Measurements from ENCODE around the gene COX4I1. TPM values are rescaled to one million over a fixed set of nuclear protein-coding genes. Genes with fewer than 3 reads are reported as not detected.

Gene COX4I1
- total RNA-seq, 2 donors from 2014 or later, result 1,590 to 1,597 TPM

DNA sequence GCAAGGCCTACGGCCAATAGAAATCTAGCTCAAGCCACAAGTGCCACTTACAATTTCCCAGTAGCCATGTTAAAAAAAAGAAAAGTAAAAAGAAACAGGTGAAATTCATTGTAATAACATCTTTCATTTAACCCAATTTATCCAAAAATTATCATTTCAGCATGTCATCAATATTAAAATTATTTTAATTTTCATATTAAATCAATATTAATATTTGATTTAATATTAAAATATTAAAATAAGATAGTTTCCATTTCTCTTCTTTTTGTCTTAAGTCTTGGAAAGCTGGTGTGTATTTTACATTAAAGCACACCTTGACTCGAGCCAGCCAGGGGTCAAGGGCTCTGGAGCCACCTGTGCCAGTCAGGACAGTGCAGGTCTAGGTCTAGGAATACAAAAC lies 35.9 kb upstream of the COX4I1 start:
- intact Hi-C loops (cut with DNase I), result no loop called here
- DNase-seq (no peak), ATAC-seq (no peak)

DNA sequence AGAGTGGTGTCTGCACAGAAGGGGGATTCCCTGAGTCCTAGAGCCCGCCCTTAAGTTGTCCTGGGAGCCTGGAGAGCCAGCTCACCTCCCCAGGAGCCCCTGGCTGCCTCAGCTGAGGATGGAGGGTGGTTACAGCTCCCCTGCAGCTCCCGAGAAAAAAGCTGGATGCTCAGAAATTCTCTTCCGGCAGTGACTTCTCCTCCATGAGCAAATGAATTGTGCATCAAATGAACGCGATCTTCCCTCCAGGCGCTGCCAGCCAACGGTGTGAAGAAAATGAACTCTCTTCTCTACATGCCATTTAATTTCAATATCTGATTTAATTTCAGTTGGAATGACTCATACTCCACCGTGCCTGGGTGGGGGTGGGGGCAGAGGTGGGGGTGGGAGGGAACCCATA lies 34.3 kb upstream of the COX4I1 start:
- intact Hi-C loops (cut with DNase I), result no loop called here
- DNase-seq, result no peak
- ATAC-seq, result no peak

DNA sequence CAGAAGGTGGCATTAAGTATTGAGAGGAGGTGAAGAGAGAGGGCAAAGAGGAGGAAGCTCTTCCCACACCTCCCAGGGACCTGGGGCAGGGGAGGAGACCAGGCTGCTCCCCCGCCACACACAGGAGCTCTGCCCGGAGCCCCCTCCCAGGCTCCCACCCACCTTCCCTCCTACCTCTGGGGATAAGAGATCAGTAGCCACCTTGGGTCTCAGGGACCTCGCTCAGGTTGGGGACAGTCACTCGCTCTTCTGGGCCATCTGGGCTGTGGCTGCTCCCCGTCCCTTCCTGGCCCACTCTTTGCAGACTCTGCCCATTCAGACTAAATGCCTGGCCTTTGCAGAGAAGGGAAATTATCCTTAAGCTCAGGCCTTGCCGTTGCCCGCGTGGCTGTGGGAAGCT lies 33.7 kb upstream of the COX4I1 start:
- ATAC-seq, result no peak
- DNase-seq, result no peak
- intact Hi-C loops (cut with DNase I), result no loop called here

DNA sequence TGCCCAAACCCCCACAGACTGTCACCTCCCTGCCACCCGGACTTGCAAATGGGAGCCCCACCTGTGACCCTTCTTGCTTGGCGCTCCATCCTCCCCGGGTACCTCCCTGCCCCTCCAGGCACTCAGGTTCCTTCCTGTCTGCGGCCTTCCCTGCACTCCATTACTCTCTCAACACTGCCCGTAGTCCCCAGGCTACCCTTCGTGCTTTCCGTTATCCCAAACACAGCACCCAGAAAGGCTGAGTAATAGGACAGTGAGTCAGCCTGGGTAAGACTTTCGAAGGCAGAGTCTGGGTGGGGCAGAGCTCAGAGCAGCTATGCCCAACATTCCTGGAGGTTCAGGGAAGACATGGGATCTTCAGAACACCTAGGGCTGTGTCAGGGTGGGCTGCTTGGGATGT lies 32.0 kb upstream of the COX4I1 start:
- ATAC-seq, result peak in 1 of 2 donors; percentile 80
- DNase-seq, result no peak
- intact Hi-C loops (cut with DNase I), result no loop called here

- no peak for ATAC-seq
Observed at GRCh38 chr16:85768199-85768598, 31.3 kb upstream of the COX4I1 start.

DNA sequence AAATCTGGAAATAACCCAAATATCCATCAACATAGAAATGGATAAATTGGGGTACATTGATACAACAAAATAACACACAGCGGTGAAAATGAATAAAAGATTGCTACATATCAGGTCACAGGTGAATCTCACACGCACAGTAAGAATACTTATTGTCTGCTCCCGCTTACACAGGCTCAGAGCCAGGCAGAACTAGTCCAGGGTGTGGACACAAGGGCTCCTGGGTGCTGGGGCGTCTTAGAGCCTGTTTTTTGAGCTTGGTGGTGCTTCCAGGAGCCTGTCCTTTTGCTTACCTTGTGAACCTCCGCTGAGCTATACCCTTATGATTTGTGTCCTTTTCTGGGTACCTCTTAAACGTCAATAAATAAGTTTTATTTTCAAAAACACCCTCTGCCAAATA lies 28.8 kb upstream of the COX4I1 start:
- ATAC-seq (no peak), DNase-seq (no peak)
- intact Hi-C loops (cut with DNase I), result no loop called here

More at GRCh38 chr16:85768199-85768598, 31.3 kb upstream of the COX4I1 start:
- DNase-seq, result no peak
- intact Hi-C loops (cut with DNase I), result no loop called here

- ATAC-seq (no peak), DNase-seq (peak; percentile 8)
- intact Hi-C loops (cut with DNase I), result no loop called here
Observed at GRCh38 chr16:85773044-85773443, 26.5 kb upstream of the COX4I1 start.

DNA sequence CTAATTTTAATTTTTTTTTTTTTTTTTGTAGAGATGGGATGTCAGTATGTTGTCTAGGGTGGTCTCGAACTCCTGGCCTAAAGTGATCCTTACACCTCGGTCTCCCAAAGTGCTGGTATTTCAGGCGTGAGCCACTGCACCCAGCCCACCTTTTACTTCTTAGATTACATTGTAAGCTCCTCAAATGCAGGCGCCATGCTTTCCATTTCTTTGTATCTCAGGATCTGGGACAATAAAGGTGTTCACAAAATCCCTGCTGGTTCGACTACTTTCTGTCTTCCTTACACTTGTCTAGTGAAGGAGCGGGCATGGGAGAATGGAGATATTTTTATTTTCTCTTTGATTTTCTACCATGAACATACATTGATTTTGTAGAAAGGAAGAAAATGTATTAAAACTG lies 25.4 kb upstream of the COX4I1 start:
- DNase-seq (no peak), ATAC-seq (no peak)
- intact Hi-C loops (cut with DNase I), result no loop called here

DNA sequence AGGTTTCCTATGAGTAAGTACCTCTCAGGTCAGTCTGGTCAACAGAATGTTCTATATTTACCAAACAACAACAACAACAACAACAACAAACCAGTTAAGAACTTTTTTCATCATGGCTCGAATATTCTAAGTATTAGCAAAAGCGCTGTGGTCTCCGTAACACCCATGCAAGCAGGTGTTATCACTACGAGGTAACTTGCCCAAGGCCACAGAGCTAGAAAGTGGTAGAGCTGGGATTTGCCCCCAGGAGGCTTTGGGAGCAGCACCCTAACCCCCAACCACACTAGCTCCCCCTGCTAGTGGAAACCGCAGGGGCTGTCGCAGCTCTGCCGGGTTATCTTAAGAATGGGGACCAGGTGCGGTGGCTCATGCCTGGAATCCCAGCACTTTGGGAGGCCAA lies 24.7 kb upstream of the COX4I1 start:
- DNase-seq (no peak), ATAC-seq (no peak)
- intact Hi-C loops (cut with DNase I), result no loop called here

DNA sequence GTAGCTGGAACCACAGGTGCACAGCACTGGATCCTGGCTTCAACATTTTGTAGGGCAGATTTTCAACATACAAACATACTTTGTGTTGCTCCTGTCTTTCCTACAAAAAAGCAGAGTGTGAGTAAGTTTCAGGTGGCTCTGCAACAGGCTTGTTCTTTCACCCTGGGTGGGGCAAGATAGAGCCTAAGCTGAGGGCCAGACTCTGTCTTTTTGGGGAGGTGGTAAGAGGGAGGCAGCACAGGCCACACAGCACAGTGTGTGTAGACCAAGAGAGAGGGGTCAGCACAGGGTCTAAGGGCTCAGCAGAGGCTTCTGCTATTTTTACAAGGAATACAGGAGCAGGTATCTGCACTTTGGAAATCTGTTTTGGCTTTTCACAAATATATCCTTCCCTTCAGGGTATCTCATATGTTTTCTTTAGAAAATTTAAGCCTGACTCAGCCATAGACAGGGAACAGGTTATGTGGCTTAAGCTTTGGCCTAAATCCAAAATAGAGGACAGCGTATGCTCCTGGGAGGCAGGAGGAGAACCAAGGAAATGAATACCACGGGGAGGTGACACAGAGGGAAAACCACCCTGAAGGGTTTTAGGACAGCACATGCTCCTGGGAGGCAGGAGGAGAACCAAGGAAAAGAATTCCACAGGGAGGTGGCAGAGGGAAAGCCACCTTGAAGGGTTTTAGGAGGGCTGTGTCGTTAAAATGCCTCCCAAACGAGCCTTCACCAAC lies 21.7 kb upstream of the COX4I1 start:
- ATAC-seq (no peak), DNase-seq (no peak)
- intact Hi-C loops (cut with DNase I), result no loop called here

DNA sequence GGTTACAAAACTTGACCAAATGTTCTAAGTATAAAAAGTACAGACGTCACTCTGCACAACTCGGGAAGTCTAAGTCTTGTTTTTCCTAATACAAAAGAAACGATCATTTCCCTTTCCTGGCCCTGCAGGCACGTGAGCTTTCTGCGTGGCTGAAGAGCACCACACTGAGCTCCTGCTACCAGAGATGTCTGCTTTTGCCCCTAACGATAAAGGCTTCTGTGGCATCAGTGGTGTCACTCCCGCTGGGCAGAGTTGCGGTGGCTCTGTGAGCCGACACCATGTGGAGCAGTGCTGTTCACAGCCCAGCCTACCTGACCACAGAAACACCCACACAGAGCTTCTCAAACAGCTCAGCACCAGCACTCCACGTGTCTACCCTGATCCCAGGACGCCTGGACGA lies 20.6 kb upstream of the COX4I1 start:
- DNase-seq (peak; percentile 2), ATAC-seq (no peak)
- intact Hi-C loops (cut with DNase I), result no loop called here

DNA sequence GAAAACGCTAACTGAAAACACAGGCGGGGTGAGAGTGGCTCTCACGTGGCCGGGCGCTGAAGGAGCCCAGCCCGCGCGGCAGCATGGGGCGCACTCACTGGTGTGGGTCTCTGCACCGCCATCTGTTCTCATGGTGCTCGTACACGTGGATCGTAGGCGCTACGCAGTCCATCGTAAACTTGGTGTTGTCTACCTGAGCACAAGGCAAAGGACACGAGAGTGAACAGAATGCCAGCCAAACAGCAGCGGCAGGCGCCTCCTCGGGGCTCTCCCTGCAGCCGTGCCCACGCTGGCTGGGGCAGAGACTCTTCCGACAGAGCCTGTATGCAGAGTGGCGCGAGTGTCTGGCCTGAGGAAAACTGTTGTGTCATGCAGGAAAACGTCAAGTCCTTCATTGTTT lies 19.2 kb upstream of the COX4I1 start:
- intact Hi-C loops (cut with DNase I), result no loop called here
- DNase-seq (peak; percentile 5), ATAC-seq (no peak)

DNA sequence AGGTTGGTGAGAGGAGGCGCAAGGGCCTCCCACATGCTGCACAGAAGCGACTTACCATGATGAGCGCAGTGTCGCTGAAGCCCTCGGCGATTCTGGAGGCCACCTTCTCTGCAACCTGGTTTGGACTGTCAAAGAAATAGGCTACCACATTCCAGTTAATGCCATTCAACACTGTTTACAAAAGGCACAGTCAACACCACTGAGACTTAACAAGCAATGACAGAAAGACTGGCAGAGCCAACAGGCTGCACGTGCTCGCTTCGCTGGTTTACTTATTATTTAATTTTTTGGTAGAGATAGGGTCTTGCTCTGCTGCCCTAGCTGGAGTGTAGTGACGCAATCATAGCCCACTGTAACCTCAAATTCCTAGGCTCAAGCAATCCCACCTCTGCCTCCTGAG lies 18.3 kb upstream of the COX4I1 start:
- no peak for DNase-seq
- intact Hi-C loops (cut with DNase I), result no loop called here
- no peak for ATAC-seq

DNA sequence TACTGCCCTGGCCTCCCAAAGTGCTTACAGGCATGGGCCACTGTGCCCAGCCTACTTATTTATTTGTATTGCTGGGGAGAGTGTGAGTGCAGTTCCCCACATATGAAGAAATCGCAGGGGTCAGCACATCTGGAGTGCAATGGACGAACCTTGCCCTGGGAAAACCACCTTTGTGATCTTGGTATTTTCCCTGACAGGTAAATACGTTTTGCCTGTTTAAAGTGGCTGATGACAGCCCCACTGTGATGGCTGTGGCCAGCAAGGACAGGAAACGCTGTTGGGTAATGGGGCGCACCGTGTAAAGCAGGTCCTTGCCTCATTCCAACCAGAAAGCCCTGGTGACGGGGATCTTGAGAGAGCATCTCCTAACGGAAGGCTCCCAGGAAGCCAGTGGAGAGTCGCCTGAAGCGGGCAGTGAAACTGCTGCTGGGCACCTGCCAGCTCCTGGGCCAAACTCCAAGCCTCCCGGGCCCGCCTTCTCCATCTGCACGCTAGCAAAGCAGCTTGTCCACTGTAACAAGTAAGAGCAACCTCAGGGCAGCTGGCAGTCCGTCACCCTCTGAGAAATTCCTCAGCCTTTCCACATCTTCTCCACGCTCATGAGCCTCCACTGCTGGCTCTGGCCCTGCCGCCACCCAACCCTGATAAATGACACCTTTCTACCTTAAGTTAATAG lies 17.7 kb upstream of the COX4I1 start:
- intact Hi-C loops (cut with DNase I), result no loop called here
- peak; percentile 46 for DNase-seq
- ATAC-seq, result peak; percentile 73 to 83

- intact Hi-C loops (cut with DNase I), result no loop called here
- no peak for ATAC-seq
- DNase-seq, result peak; percentile 1
Observed at GRCh38 chr16:85782451-85782850, 17.0 kb upstream of the COX4I1 start.

DNA sequence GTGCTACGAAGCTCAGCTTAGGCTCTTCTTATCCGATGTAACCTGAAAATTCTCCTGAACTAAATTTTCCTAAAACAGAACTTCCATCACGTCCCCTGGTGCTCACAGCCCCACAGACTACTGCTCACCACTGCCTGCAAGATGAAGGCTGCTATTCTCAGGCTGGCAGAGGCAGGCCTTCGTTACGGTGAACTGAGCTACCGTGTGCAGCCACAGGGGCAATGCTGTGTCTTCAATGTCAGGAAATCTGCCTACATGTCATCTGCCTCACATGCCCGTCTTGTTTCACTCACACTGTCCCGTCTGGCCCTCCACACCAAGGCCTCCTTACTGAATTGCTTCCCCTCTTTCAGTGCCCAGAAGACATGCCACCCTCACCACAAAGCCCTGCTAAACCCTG lies 16.1 kb upstream of the COX4I1 start:
- ATAC-seq (no peak), DNase-seq (no peak)
- intact Hi-C loops (cut with DNase I), result no loop called here

GRCh38 chr16:85784813-85785212 lies 14.7 kb upstream of the COX4I1 start:
- ATAC-seq (no peak), DNase-seq (no peak)
- intact Hi-C loops (cut with DNase I), result no loop called here

DNA sequence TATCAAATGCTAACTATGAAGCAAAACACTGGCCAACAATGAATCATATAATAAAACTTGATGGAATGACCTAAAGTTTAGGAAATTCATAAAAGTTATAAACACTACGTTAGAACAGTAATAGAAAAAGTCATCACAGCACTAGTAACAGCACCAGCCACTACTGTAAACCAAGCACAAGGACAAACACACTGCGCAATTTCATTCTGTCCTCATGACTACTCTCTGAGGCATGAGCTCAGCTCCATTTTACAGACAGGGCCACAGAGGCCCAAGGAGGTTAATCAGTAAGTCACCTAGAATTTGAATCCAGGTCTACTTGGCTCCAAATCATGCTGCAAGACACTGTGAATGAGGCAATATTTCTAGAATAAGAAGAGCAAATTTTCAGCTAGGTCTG lies 13.6 kb upstream of the COX4I1 start:
- DNase-seq (no peak), ATAC-seq (no peak)
- intact Hi-C loops (cut with DNase I), result no loop called here

DNA sequence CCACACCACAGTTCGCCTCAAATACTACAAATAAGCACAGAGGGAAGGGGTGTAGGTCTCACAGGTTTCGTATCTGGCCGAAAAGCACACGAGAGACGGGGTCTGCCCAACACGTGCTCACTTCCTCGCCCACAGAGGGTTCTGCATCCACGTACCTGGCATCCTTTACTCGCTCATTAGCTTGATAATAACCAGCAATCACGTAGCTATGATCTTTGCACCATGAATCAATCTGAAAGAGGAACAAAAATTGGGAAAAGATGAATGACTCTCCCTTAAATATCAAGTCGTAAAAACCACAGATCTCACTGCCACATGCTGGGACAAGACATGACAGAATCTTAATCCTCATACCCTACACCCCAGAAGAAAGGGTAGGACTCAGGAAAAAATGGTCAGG lies 10.7 kb upstream of the COX4I1 start:
- ATAC-seq, result no peak
- intact Hi-C loops (cut with DNase I), result no loop called here

DNA sequence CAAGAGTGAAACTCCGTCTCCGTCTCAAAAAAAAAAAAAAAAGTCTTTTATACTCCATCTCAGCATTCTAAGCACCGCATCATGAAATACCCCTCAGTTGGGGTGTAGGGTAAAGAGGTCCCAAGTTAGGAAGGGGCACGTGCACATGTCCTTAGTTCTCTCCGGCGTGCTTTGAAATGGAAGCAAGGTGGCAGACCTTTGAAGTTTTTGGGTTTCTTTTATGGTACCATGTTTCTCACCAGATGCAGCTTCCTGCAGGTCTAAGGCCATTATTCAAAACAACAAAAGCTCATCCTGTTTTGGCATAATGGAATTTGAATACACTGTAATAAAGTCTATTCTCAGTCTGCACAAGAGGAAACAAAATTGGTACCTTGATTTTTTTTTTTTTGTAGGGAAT lies 9.7 kb upstream of the COX4I1 start:
- intact Hi-C loops (cut with DNase I), result no loop called here
- ATAC-seq (no peak), DNase-seq (no peak)

More for the DNA sequence above, 10.7 kb upstream of the COX4I1 start:
- no peak for DNase-seq

- ATAC-seq (no peak), DNase-seq (peak; percentile 3)
- intact Hi-C loops (cut with DNase I), result no loop called here
Observed at GRCh38 chr16:85793662-85794298, 5.7 kb upstream of the COX4I1 start.
